Rectal smooth muscle tissue (tissue), 1 donor: Measurements from ENCODE around the gene CD40.
A peak's percentile ranks its signal among the peaks of the same experiment; 100 is the strongest.
"Not testable (repeated sequence)": the region's sequence is repeated elsewhere in the genome, so short reads cannot be mapped to it uniquely, and the experiment has no call there.

Source experiments
- H3K27ac ChIP-seq: one replicate; pipeline ENCODE4 v1.7.0; 2013; ENCODE audit warnings: low read depth, low read length, inconsistent platforms
- H3K27me3 ChIP-seq: one replicate; pipeline ENCODE4 v1.7.0; 2013; ENCODE audit warnings: low read length; ENCODE audit not compliant: control insufficient read depth, insufficient read depth
- H3K36me3 ChIP-seq: one replicate; pipeline ENCODE4 v1.7.0; 2013; ENCODE audit warnings: low read length; ENCODE audit not compliant: control insufficient read depth, insufficient read depth
- H3K4me1 ChIP-seq: one replicate; pipeline ENCODE4 v1.7.0; 2013; ENCODE audit warnings: low read length; ENCODE audit not compliant: control insufficient read depth, insufficient read depth
- H3K4me3 ChIP-seq: one replicate; pipeline ENCODE4 v1.7.0; 2013; ENCODE audit warnings: low read length
- H3K9ac ChIP-seq: one replicate; pipeline ENCODE4 v1.7.0; 2013; ENCODE audit warnings: low read length

The CD40 gene

DNA sequence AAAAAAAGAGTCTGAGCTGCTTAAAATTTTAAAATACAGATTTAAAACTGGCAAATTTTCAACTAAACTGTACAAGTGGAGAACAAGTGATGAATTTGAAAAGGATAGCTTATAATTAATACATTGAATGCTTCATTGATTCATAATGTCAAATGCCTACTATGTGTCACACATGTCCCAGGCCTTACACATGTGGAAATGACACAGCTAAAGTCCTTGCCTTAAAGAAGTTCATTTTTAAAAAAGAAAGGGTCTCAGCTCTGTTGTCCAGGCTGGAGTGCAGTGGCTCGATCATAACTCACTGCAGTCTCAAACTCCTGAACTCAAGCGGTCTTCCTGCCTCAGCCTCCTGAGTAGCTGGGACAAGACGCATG, 33.3 kb upstream of the CD40 start:
- no peaks in the 10 kb centered on the region for H3K27me3 ChIP-seq
- H3K9ac ChIP-seq = no peak overlapping the region
- H3K27ac ChIP-seq = no peak overlapping the region
- no peaks in the 10 kb centered on the region for H3K36me3 ChIP-seq
- H3K4me3 ChIP-seq = no peak overlapping the region
- H3K4me1 ChIP-seq = peaks cover 24% of the 10 kb centered on the region

DNA sequence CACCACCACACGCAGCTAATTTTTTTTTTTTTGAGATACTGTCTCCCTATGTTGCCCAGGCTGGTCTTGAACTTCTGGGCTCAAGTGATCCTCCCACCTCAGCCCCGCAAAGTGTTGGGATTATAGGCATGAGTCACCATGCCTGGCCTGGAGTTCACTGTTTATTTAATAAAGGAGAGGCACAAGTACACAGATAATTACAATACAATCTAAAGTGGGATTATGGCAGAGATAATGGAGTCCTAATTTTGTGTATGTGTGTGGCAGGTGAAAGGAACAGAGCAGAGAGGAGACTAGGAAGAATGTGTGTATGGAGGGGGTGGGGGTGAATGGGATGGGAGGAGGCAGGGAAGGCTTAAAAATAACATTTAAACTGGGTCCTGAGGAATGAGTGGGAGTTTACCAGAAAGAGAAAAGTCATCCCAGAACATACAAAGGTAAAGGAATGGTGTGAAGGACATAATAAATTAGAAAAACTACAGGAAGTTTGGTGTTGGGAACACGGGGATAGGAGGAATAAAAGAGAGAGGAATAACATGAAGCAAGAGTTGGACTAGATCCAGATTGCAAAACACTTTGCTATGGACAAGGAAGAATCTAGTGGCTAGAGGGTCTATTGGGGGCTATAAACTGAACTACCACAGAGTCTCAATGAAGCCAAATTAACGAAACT, 32.8 kb upstream of the CD40 start:
- no peak overlapping the region for H3K4me3 ChIP-seq
- H3K9ac ChIP-seq = no peak overlapping the region
- H3K4me1 ChIP-seq = peaks cover 28% of the 10 kb centered on the region
- H3K27ac ChIP-seq = no peak overlapping the region
- no peaks in the 10 kb centered on the region for H3K27me3 ChIP-seq
- H3K36me3 ChIP-seq = no peaks in the 10 kb centered on the region

GRCh38 chr20:46087161-46087560, 31.0 kb upstream of the CD40 start:
- H3K9ac ChIP-seq = no peak overlapping the region
- H3K4me1 ChIP-seq = peaks cover 30% of the 10 kb centered on the region
- no peak overlapping the region for H3K27ac ChIP-seq
- H3K4me3 ChIP-seq = no peak overlapping the region
- no peaks in the 10 kb centered on the region for H3K36me3 ChIP-seq
- no peaks in the 10 kb centered on the region for H3K27me3 ChIP-seq

GRCh38 chr20:46088409-46089166, 29.5 kb upstream of the CD40 start:
- H3K4me1 ChIP-seq = peaks cover 27% of the 10 kb centered on the region
- peak overlapping the region; percentile 47 for H3K9ac ChIP-seq
- no peaks in the 10 kb centered on the region for H3K27me3 ChIP-seq
- H3K27ac ChIP-seq = peak overlapping the region; percentile 100
- no peaks in the 10 kb centered on the region for H3K36me3 ChIP-seq
- H3K4me3 ChIP-seq = peak overlapping the region; percentile 92

DNA sequence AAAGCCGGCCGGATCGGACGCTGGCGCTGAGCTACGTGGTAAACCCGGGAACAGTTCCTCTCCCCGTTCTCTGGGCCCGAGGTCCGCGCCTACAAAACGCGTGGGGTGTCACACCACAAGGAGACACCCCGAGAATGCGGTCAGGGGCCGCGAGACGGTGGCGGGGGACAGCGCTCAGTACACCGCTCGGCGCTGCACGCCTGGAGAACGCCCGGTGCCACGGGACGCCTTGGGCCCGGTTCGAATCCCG, 29.0 kb upstream of the CD40 start:
- H3K4me3 ChIP-seq = peak overlapping the region; percentile 92
- peak overlapping the region; percentile 100 for H3K27ac ChIP-seq
- no peaks in the 10 kb centered on the region for H3K27me3 ChIP-seq
- no peaks in the 10 kb centered on the region for H3K36me3 ChIP-seq
- H3K9ac ChIP-seq = peak overlapping the region; percentile 47
- H3K4me1 ChIP-seq = peaks cover 25% of the 10 kb centered on the region

GRCh38 chr20:46089417-46090388, 28.4 kb upstream of the CD40 start, which contains the start of gene NCOA5:
Gene NCOA5 (minus strand): TSS chr20:46089962. CDS start chr20:46079424, 10,538 bp downstream.
- Histone ChIP-seq H3K27me3 (no peaks in the 10 kb centered on the region), H3K36me3 (no peaks in the 10 kb centered on the region), H3K9ac (peak within 1 kb of the TSS; percentile 69), H3K4me1 (peaks cover 23% of the 10 kb centered on the region), H3K27ac (peak within 1 kb of the TSS; percentile 100), H3K4me3 (peak within 1 kb of the TSS; percentile 92)

- H3K27me3 ChIP-seq, H3K27ac ChIP-seq, H3K4me3 ChIP-seq, H3K36me3 ChIP-seq, H3K9ac ChIP-seq: not testable (repeated sequence)
- H3K4me1 ChIP-seq = peaks cover 13% of the 10 kb centered on the region
These were observed 26.2 kb upstream of the CD40 start for GRCh38 chr20:46091622-46092535.

GRCh38 chr20:46093531-46093930, 24.6 kb upstream of the CD40 start:
- Histone ChIP-seq H3K9ac (no peak overlapping the region), H3K27ac (no peak overlapping the region), H3K36me3 (no peaks in the 10 kb centered on the region), H3K4me3 (no peak overlapping the region), H3K27me3 (no peaks in the 10 kb centered on the region), H3K4me1 (peaks cover 6% of the 10 kb centered on the region)

- Histone ChIP-seq H3K36me3 (no peaks in the 10 kb centered on the region), H3K9ac (no peak overlapping the region), H3K4me1 (no peaks in the 10 kb centered on the region), H3K27me3 (peaks cover 3% of the 10 kb centered on the region), H3K27ac (no peak overlapping the region), H3K4me3 (no peak overlapping the region)
These were observed 18.4 kb upstream of the CD40 start for GRCh38 chr20:46099491-46100287.

DNA sequence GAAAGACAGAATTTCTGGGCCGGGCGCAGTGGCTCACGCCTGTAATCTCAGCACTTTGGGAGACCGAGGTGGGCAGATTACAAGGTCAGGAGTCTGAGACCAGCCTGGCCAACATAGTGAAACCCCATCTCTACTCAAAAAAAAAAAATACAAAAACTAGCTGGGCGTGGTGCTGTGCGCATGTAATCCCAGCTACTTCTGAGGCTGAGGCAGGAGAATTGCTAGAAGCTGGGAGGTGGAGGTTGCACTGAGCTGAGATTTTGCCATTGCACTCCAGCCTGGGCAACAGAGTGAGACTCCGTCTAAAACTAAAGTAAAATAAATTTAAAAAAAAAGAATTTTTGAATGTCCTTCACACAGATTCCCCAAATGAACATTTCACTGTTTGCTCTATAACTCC, 17.7 kb upstream of the CD40 start:
- H3K36me3 ChIP-seq, H3K9ac ChIP-seq, H3K4me3 ChIP-seq, H3K4me1 ChIP-seq, H3K27me3 ChIP-seq, H3K27ac ChIP-seq: not testable (repeated sequence)

DNA sequence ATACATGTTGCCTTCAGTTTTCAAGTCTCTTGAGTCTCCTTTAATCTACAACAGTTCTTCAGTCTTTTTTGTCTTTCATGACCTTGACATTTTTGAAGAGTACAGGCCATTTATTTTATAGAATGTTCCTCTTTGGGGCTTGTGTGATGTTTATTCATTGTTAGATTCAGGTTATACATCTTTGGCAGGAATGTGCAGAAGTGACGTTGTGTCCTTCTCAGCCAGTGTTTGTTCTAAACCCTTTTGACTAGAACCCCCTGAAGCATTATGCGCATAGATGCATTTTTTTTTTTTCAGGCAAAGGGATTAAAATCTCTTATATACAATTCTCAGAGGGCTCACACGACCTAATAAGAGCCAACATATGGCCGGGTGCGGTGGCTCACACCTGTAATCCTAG, 17.1 kb upstream of the CD40 start:
- Histone ChIP-seq H3K27ac (no peak overlapping the region), H3K4me1 (no peaks in the 10 kb centered on the region), H3K4me3 (no peak overlapping the region), H3K9ac (no peak overlapping the region), H3K27me3 (peaks cover 3% of the 10 kb centered on the region), H3K36me3 (no peaks in the 10 kb centered on the region)
